Loucy (cell line): ENCODE measurements around the gene XG.

Experiments used
- H2AFZ ChIP-seq: fragments of 200-600 bp; sonication (generic); 2 replicates; pipeline ENCODE4 v1.6.0; 2016; ENCODE audit warnings: antibody characterized with exemption, mild to moderate bottlenecking, low read length, moderate library complexity
- H3F3A ChIP-seq: fragments of 200-600 bp; 2 replicates; pipeline ENCODE4 v1.6.0; 2016; ENCODE audit warnings: antibody characterized with exemption, low read depth, mild to moderate bottlenecking
- H3K27me3 ChIP-seq: fragments of 200-600 bp; sonication (generic); 2 replicates; pipeline ENCODE4 v1.6.1; 2014; ENCODE audit warnings: low read length, mild to moderate bottlenecking; ENCODE audit not compliant: insufficient read depth, poor library complexity, severe bottlenecking
- H3K36me3 ChIP-seq: fragments of 200-600 bp; sonication (generic); 2 replicates; pipeline ENCODE4 v1.6.1; 2016; ENCODE audit warnings: low read length; ENCODE audit not compliant: insufficient read depth
- H3K4me1 ChIP-seq: fragments of 200-600 bp; sonication (generic); 2 replicates; pipeline ENCODE4 v1.5.1; 2014; ENCODE audit warnings: low read length, mild to moderate bottlenecking; ENCODE audit not compliant: insufficient read depth, poor library complexity, severe bottlenecking
- H3K4me2 ChIP-seq: fragments of 200-600 bp; sonication (generic); 2 replicates; pipeline ENCODE4 v1.6.0; 2014; ENCODE audit warnings: antibody characterized with exemption, low read length, low read depth, mild to moderate bottlenecking; ENCODE audit not compliant: poor library complexity, severe bottlenecking
- H3K4me3 ChIP-seq: fragments of 200-600 bp; sonication (generic); 2 replicates; pipeline ENCODE4 v1.5.1; 2014; ENCODE audit warnings: low read length, mild to moderate bottlenecking, mixed read lengths; ENCODE audit not compliant: poor library complexity, severe bottlenecking
- H3K79me2 ChIP-seq: fragments of 200-600 bp; sonication (generic); 2 replicates; pipeline ENCODE4 v1.6.1; 2014; ENCODE audit warnings: low read length; ENCODE audit not compliant: insufficient read depth
- H3K9ac ChIP-seq: fragments of 200-600 bp; sonication (generic); 2 replicates; pipeline ENCODE4 v1.6.0; 2014; ENCODE audit warnings: mild to moderate bottlenecking, low read depth, low read length, moderate library complexity; ENCODE audit not compliant: poor library complexity, severe bottlenecking
- H3K9me2 ChIP-seq: fragments of 200-600 bp; sonication (generic); replicated peaks from 2 replicates; pipeline ENCODE4 v1.6.1; 2016; ENCODE audit warnings: low read depth, low read length, mixed read lengths
- H3K9me3 ChIP-seq: fragments of 200-600 bp; sonication (generic); 2 replicates; pipeline ENCODE4 v1.6.1; 2014; ENCODE audit warnings: mild to moderate bottlenecking, antibody characterized with exemption, low read length, low read depth; ENCODE audit not compliant: insufficient read depth
- H4K20me1 ChIP-seq: fragments of 200-600 bp; sonication (generic); 2 replicates; pipeline ENCODE4 v1.6.0; 2014; ENCODE audit warnings: antibody characterized with exemption, low read length, mild to moderate bottlenecking; ENCODE audit not compliant: insufficient read depth, poor library complexity, severe bottlenecking
- EZH2phosphoT487 ChIP-seq: fragments of 200-600 bp; IDR thresholded peaks from 2 replicates; pipeline ENCODE4 v1.6.1; 2018; ENCODE audit warnings: antibody characterized with exemption, mild to moderate bottlenecking, moderate library complexity, borderline replicate concordance
- TF ChIP-seq, protein P1 (sequence below): fragments of 200-600 bp; sonication (generic); conservative IDR thresholded peaks from 2 replicates; pipeline ENCODE4 v1.5.1; 2014; ENCODE audit warnings: mild to moderate bottlenecking, antibody characterized with exemption, low read length

Gene XG

DNA sequence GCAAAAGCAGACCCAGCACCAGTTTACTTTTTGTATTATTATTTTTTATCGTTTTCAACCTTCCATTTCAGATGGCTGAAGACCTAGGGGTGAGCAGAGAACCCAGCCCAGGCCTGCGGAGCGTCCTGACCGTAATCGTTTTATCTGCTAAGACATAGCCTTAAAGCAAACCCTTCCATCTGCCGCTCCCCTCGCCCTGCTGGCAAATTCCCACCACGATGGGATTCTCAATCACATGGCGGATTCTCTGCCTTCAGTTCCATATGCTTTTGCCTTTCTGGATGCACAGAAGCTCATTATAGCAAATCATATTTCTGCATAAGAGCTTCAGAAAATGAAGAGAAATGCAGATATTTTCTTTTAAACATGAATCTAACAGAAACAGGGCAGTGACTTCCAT, 18.6 kb upstream of the XG start:
- no peak overlapping the region for H2AFZ ChIP-seq
- H3K79me2 ChIP-seq = no peaks in the 10 kb centered on the region
- no peak overlapping the region for H3K4me3 ChIP-seq
- no peaks in the 10 kb centered on the region for H3K9me2 ChIP-seq
- H3K4me2 ChIP-seq = no peak overlapping the region
- H3K4me1 ChIP-seq = no peaks in the 10 kb centered on the region
- no peaks in the 10 kb centered on the region for H3F3A ChIP-seq
- H3K9me3 ChIP-seq = no peaks in the 10 kb centered on the region
- H4K20me1 ChIP-seq = no peaks in the 10 kb centered on the region
- no peaks in the 10 kb centered on the region for H3K27me3 ChIP-seq
- peaks cover 39% of the 10 kb centered on the region; the same call in 1 of the 2 replicates for H3K36me3 ChIP-seq
- no peak for TF ChIP-seq EZH2phosphoT487
- TF ChIP-seq, protein P1, sequence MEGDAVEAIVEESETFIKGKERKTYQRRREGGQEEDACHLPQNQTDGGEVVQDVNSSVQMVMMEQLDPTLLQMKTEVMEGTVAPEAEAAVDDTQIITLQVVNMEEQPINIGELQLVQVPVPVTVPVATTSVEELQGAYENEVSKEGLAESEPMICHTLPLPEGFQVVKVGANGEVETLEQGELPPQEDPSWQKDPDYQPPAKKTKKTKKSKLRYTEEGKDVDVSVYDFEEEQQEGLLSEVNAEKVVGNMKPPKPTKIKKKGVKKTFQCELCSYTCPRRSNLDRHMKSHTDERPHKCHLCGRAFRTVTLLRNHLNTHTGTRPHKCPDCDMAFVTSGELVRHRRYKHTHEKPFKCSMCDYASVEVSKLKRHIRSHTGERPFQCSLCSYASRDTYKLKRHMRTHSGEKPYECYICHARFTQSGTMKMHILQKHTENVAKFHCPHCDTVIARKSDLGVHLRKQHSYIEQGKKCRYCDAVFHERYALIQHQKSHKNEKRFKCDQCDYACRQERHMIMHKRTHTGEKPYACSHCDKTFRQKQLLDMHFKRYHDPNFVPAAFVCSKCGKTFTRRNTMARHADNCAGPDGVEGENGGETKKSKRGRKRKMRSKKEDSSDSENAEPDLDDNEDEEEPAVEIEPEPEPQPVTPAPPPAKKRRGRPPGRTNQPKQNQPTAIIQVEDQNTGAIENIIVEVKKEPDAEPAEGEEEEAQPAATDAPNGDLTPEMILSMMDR = no peak
- no peak overlapping the region for H3K9ac ChIP-seq

DNA sequence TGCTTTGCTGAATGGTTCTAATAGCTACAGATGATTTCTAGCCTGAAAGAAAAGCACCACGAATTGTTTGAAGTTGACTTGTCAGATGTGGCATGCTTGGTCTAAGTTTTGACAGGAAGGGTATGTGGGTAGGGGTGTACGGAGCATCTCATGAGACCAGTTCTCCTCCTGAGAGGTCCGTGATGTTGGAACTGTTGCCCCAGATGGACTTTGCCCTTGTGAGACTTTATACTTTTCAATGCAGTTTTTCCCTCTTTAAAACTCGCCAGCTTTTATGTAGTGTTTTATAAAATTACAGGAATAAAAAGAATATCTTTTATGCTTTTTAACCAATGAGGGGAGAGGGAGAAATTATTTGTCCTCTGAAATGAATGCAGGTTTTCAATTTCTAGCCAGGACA, 16.6 kb upstream of the XG start:
- Histone ChIP-seq H4K20me1 (no peaks in the 10 kb centered on the region), H3K4me2 (no peak overlapping the region), H2AFZ (no peak overlapping the region), H3K4me1 (no peaks in the 10 kb centered on the region), H3K9me2 (no peaks in the 10 kb centered on the region), H3K79me2 (no peaks in the 10 kb centered on the region), H3K9ac (no peak overlapping the region), H3K4me3 (no peak overlapping the region), H3K9me3 (no peaks in the 10 kb centered on the region), H3F3A (no peaks in the 10 kb centered on the region), H3K27me3 (no peaks in the 10 kb centered on the region), H3K36me3 (peaks cover 30% of the 10 kb centered on the region; the same call in 1 of the 2 replicates)
- no peak for TF ChIP-seq EZH2phosphoT487
- TF ChIP-seq, protein P1 = no peak

DNA sequence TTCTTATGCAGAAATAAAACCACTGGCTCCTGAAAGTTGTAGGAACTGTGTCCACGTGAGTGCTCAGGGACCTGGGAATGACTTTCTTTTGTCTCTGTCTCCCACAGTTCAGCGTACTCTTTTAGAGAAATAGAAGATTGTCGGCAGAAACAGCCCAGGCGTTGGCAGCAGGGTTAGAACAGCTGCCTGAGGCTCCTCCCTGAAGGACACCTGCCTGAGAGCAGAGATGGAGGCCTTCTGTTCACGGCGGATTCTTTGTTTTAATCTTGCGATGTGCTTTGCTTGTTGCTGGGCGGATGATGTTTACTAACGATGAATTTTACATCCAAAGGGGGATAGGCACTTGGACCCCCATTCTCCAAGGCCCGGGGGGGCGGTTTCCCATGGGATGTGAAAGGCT, 11.2 kb upstream of the XG start:
- Histone ChIP-seq H3K27me3 (no peaks in the 10 kb centered on the region), H3K9me3 (no peaks in the 10 kb centered on the region), H3K9me2 (no peaks in the 10 kb centered on the region), H2AFZ (no peak overlapping the region), H4K20me1 (no peaks in the 10 kb centered on the region), H3K4me3 (no peak overlapping the region), H3K4me2 (no peak overlapping the region), H3K9ac (no peak overlapping the region), H3F3A (no peaks in the 10 kb centered on the region), H3K79me2 (no peaks in the 10 kb centered on the region), H3K4me1 (no peaks in the 10 kb centered on the region), H3K36me3 (peaks cover 17% of the 10 kb centered on the region; the same call in 1 of the 2 replicates)
- TF ChIP-seq EZH2phosphoT487 = no peak
- TF ChIP-seq, protein P1 = no peak
